ENCODE measurements around the gene KCNA2. TPM values are rescaled to one million over a fixed set of nuclear protein-coding genes. Genes with fewer than 3 reads are reported as not detected.

The KCNA2 gene
- total RNA-seq, 2 donors from 2014 or later, result 0.64 to 6.2 TPM

DNA sequence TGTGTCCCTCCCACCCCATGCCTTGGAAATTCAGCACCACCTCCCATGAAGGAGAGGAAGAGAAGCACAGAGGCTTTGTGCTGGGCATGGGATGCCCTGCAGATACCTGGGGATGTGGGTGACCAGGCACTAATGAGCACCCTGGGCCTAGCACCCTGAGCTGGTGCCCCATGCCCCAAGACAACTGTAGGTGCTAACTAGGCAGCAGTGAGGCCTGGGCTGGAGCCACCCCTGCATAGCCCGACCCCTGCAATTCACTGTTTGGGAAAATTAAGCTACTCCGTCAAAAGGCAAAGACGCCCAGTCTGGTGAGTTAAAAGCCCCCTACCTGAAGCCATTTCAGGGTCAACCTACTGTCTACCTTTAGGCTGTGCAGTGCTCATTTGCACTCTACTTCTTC lies 5.4 kb downstream of the KCNA2 start:
- H3K4me3 ChIP-seq, result no peak overlapping the region
- no peak overlapping the region for H3K27ac ChIP-seq
- WGBS, result 98% methylated on average over 3 of the region's 3 CpGs
- H3K36me3 ChIP-seq, result no peaks in the 10 kb centered on the region
- H3K9me3 ChIP-seq, result no peaks in the 10 kb centered on the region
- H3K4me1 ChIP-seq (replicated peaks), result no peaks in the 10 kb centered on the region
- H3K27me3 ChIP-seq (replicated peaks; ENCODE audit: insufficient read depth), result no peaks in the 10 kb centered on the region
- no peak for DNase-seq (ENCODE audit: low spot score)
- intact Hi-C loops (cut with DNase I), result no loop called here
- TF ChIP-seq POLR2A (IDR thresholded peaks at IDR 0.05) (no peak), POLR2AphosphoS5 (IDR thresholded peaks at IDR 0.05) (no peak)
- TF ChIP-seq, protein P1, sequence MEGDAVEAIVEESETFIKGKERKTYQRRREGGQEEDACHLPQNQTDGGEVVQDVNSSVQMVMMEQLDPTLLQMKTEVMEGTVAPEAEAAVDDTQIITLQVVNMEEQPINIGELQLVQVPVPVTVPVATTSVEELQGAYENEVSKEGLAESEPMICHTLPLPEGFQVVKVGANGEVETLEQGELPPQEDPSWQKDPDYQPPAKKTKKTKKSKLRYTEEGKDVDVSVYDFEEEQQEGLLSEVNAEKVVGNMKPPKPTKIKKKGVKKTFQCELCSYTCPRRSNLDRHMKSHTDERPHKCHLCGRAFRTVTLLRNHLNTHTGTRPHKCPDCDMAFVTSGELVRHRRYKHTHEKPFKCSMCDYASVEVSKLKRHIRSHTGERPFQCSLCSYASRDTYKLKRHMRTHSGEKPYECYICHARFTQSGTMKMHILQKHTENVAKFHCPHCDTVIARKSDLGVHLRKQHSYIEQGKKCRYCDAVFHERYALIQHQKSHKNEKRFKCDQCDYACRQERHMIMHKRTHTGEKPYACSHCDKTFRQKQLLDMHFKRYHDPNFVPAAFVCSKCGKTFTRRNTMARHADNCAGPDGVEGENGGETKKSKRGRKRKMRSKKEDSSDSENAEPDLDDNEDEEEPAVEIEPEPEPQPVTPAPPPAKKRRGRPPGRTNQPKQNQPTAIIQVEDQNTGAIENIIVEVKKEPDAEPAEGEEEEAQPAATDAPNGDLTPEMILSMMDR (IDR thresholded peaks at IDR 0.05), result no peak

DNA sequence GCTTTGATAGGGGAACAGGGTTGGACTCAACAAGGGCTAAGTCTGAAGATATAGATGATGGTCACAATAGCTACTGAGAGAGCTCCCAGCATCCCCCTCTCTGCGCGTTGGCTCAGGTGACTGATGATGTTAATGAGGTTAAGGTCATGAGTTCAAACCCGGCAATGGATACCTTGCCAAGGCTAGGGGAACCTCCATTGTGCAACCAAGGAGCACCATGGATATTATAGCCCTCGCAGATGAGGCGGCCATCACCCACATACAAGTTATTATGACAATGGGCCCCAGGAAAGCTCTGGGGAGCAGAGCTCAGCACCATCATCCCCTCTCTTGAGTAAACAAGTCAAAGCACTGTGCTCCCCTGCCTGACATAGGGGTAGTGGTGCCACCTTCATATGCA lies 8.2 kb downstream of the KCNA2 start:
- 90% methylated on average over 5 of the region's 5 CpGs for WGBS
- no peak for DNase-seq (ENCODE audit: low spot score)
- Histone ChIP-seq H3K9me3 (no peaks in the 10 kb centered on the region), H3K27me3 (replicated peaks; ENCODE audit: insufficient read depth) (no peaks in the 10 kb centered on the region), H3K4me1 (replicated peaks) (no peaks in the 10 kb centered on the region), H3K27ac (no peak overlapping the region), H3K36me3 (no peaks in the 10 kb centered on the region), H3K4me3 (no peak overlapping the region)
- intact Hi-C loops (cut with DNase I), result no loop called here
- TF ChIP-seq, protein P1 (IDR thresholded peaks at IDR 0.05), result no peak
- TF ChIP-seq POLR2AphosphoS5 (IDR thresholded peaks at IDR 0.05) (no peak), POLR2A (IDR thresholded peaks at IDR 0.05) (no peak)

DNA sequence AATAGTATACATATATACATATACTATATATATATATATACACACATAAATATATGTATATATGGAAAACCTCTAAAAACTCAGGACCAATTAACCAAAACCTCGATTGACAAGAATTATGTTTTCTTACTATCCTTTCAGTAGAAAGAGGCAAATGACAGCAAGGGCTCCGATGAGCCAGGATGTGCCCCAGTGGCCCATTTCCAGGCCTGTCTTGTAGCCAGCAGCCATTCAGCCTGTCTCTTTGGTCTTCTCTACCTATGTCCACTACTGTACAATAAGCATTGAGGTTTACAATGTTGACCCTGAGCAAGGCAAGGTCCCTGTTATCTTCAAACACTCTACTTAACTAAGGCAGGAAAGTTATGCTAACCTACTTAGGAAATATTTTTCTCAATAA lies 9.8 kb downstream of the KCNA2 start:
- no peaks in the 10 kb centered on the region for H3K4me1 ChIP-seq (replicated peaks)
- H3K27ac ChIP-seq, result no peak overlapping the region
- no peaks in the 10 kb centered on the region for H3K36me3 ChIP-seq
- H3K27me3 ChIP-seq (replicated peaks; ENCODE audit: insufficient read depth), result no peaks in the 10 kb centered on the region
- intact Hi-C loops (cut with DNase I), result no loop called here
- WGBS, result 78% methylated on average over 2 of the region's 2 CpGs
- no peak for TF ChIP-seq POLR2A (IDR thresholded peaks at IDR 0.05)
- TF ChIP-seq, protein P1 (IDR thresholded peaks at IDR 0.05), result no peak
- H3K4me3 ChIP-seq, result no peak overlapping the region
- DNase-seq (ENCODE audit: low spot score), result no peak
- H3K9me3 ChIP-seq, result no peaks in the 10 kb centered on the region

DNA sequence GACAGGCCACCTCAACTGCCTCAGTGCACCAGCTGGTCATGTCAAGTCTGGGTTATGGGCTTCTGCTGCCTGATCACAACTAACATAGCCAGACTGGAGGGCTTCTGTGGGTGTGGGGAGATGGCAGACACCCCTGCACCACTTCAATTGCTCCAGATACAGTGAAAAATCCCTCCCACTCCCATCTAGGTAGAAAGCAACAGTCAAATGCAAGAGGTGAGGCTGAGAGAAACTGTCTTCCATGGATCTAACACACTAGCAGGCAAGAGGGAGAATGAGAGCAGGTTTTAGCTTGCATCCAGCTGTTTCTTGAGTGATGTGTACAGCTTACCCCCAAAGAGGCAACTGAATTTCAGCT lies 10.8 kb downstream of the KCNA2 start:
- no peaks in the 10 kb centered on the region for H3K27me3 ChIP-seq (replicated peaks; ENCODE audit: insufficient read depth)
- no peak for DNase-seq (ENCODE audit: low spot score)
- intact Hi-C loops (cut with DNase I), result no loop called here
- H3K27ac ChIP-seq, result no peak overlapping the region
- no peaks in the 10 kb centered on the region for H3K36me3 ChIP-seq
- no peaks in the 10 kb centered on the region for H3K4me1 ChIP-seq (replicated peaks)
- TF ChIP-seq, protein P1 (IDR thresholded peaks at IDR 0.05), result no peak
- TF ChIP-seq POLR2A (IDR thresholded peaks at IDR 0.05), result no peak
- TF ChIP-seq POLR2AphosphoS5 (IDR thresholded peaks at IDR 0.05), result no peak
- no peak overlapping the region for H3K4me3 ChIP-seq
- no peaks in the 10 kb centered on the region for H3K9me3 ChIP-seq

GRCh38 chr1:110594456-110595352 lies 11.5 kb downstream of the KCNA2 start:
- no peak overlapping the region for H3K4me3 ChIP-seq
- H3K27ac ChIP-seq, result no peak overlapping the region
- H3K9me3 ChIP-seq, result no peaks in the 10 kb centered on the region
- TF ChIP-seq, protein P1 (IDR thresholded peaks at IDR 0.05), result no peak
- TF ChIP-seq POLR2A (IDR thresholded peaks at IDR 0.05), result no peak
- no peak for TF ChIP-seq POLR2AphosphoS5 (IDR thresholded peaks at IDR 0.05)
- intact Hi-C loops (cut with DNase I), result no loop called here
- 42% methylated on average over 7 of the region's 7 CpGs for WGBS
- no peaks in the 10 kb centered on the region for H3K27me3 ChIP-seq (replicated peaks; ENCODE audit: insufficient read depth)
- no peaks in the 10 kb centered on the region for H3K4me1 ChIP-seq (replicated peaks)
- H3K36me3 ChIP-seq, result no peaks in the 10 kb centered on the region
- DNase-seq (ENCODE audit: low spot score), result no peak

All from prostate gland (tissue), 2 donors.